HepG2 (cell line): ENCODE results near the gene VPS52. TPM values are rescaled to one million over a fixed set of nuclear protein-coding genes. Genes with fewer than 3 reads are reported as not detected.

Source experiments
- CCDC6 ChIP-seq: sonication (generic); formaldehyde crosslinking; IDR thresholded peaks from 2 replicates; pipeline ENCODE4 v1.8.1; 2022; ENCODE audit warnings: mild to moderate bottlenecking, missing genetic modification reagents, moderate library complexity
- CHCHD3 ChIP-seq: sonication (generic); formaldehyde crosslinking; IDR thresholded peaks from 2 replicates; pipeline ENCODE4 v1.8.0; 2022; ENCODE audit warnings: mild to moderate bottlenecking, missing genetic modification reagents, moderate library complexity
- EP300 ChIP-seq, 3 experiments: sonication (generic) in 1 of 3; formaldehyde crosslinking in 1 of 3; IDR thresholded peaks; 2 replicates each; pipeline versions ENCODE4 v1.5.1 to v1.6.1; 2011 to 2020; ENCODE audit warnings: low read depth in 2 of 3, low read length in 2 of 3, borderline replicate concordance in 1 of 3, improper control_type of control experiment in 1 of 3, mild to moderate bottlenecking in 1 of 3, missing genetic modification reagents in 1 of 3, moderate library complexity in 1 of 3
- JUN ChIP-seq: sonication (generic); formaldehyde crosslinking; IDR thresholded peaks from 2 replicates; pipeline ENCODE4 v1.4.0; 2020; ENCODE audit warnings: mild to moderate bottlenecking, missing genetic modification reagents
- KLF16 ChIP-seq, 2 experiments: sonication (generic) in 1 of 2; formaldehyde crosslinking in 1 of 2; IDR thresholded peaks; 2 replicates each; pipeline versions ENCODE4 v1.6.1 to v1.8.0; 2016 to 2023; ENCODE audit warnings: missing genetic modification reagents in 2 of 2, missing compliant biosample characterization in 1 of 2
- KMT2B ChIP-seq: IDR thresholded peaks from 2 replicates; pipeline ENCODE4 v1.6.1; 2016; ENCODE audit warnings: missing genetic modification reagents, missing compliant biosample characterization
- NAIF1 ChIP-seq: sonication (generic); formaldehyde crosslinking; IDR thresholded peaks from 2 replicates; pipeline ENCODE4 v1.5.0; 2020; ENCODE audit warnings: mild to moderate bottlenecking, missing genetic modification reagents, borderline replicate concordance
- NCOA5 ChIP-seq: sonication (generic); formaldehyde crosslinking; IDR thresholded peaks from 2 replicates; pipeline ENCODE4 v1.4.0; 2020; ENCODE audit warnings: missing genetic modification reagents
- PHF21A ChIP-seq: sonication (generic); formaldehyde crosslinking; IDR thresholded peaks from 2 replicates; pipeline ENCODE4 v1.5.0; 2020; ENCODE audit warnings: mild to moderate bottlenecking, missing genetic modification reagents
- PHF8 ChIP-seq: sonication (generic); formaldehyde crosslinking; IDR thresholded peaks from 2 replicates; pipeline ENCODE4 v1.5.0; 2020; ENCODE audit warnings: missing genetic modification reagents
- POLR2A ChIP-seq, 2 experiments: IDR thresholded peaks; 2 replicates each; pipeline ENCODE4 v1.6.1; 2011; ENCODE audit warnings: low read depth in 2 of 2, low read length in 2 of 2, mild to moderate bottlenecking in 1 of 2, moderate library complexity in 1 of 2; ENCODE audit not compliant: insufficient read depth in 1 of 2
- RXRA ChIP-seq: sonication (generic); formaldehyde crosslinking; IDR thresholded peaks from 2 replicates; pipeline ENCODE4 v1.5.1; 2020; ENCODE audit warnings: missing genetic modification reagents
- SMYD3 ChIP-seq: sonication (generic); formaldehyde crosslinking; IDR thresholded peaks from 2 replicates; pipeline ENCODE4 v1.8.1; 2023; ENCODE audit warnings: mild to moderate bottlenecking, missing genetic modification reagents
- TP53 ChIP-seq: sonication (generic); formaldehyde crosslinking; conservative IDR thresholded peaks from 2 replicates; pipeline ENCODE4 v1.4.0; 2020; ENCODE audit warnings: missing genetic modification reagents
- TRIM24 ChIP-seq: sonication (generic); formaldehyde crosslinking; IDR thresholded peaks from 2 replicates; pipeline ENCODE4 v1.8.0; 2022; ENCODE audit warnings: mild to moderate bottlenecking, missing genetic modification reagents
- ZNF235 ChIP-seq: sonication (generic); formaldehyde crosslinking; IDR thresholded peaks from 2 replicates; pipeline ENCODE4 v1.8.1; 2023; ENCODE audit warnings: mild to moderate bottlenecking, missing genetic modification reagents, borderline replicate concordance
- ZNF317 ChIP-seq: sonication (generic); formaldehyde crosslinking; IDR thresholded peaks from 2 replicates; pipeline ENCODE4 v1.5.0; 2020; ENCODE audit warnings: mild to moderate bottlenecking, missing genetic modification reagents
- ZNF549 ChIP-seq: sonication (generic); formaldehyde crosslinking; IDR thresholded peaks from 2 replicates; pipeline ENCODE4 v1.5.0; 2020; ENCODE audit warnings: missing genetic modification reagents
- ZSCAN22 ChIP-seq: sonication (generic); formaldehyde crosslinking; IDR thresholded peaks from 2 replicates; pipeline ENCODE4 v1.4.0; 2020; ENCODE audit warnings: mild to moderate bottlenecking, missing genetic modification reagents
- polyA plus RNA-seq, 8 experiments: library from polyadenylated mRNA; depleted of rRNA in 3 of 8; stranded (reverse) in 7 of 8; unstranded in 1 of 8; fragments of >200 nt; fragmentation: Illumina TruSeq in 4 of 8; extraction: Trizol in 4 of 8; gene quantifications; 2 replicates each; pipeline versions ENCODE4 v1.2.1 to v1.2.3, GENCODE V29; 2011 to 2016; ENCODE audit warnings: low read depth in 4 of 8, missing spikeins in 1 of 8, mixed read lengths in 1 of 8; ENCODE audit not compliant: insufficient read depth in 1 of 8
- total RNA-seq, 5 experiments: library from RNA; depleted of rRNA; stranded (reverse); fragments of >200 nt; fragmentation: Illumina TruSeq; extraction: Trizol; gene quantifications; 2 replicates each; pipeline ENCODE4 v1.2.3, GENCODE V29; 2016; ENCODE audit warnings: low read depth in 1 of 5
- TF ChIP-seq, protein P1 (sequence below): sonication (generic); formaldehyde crosslinking; IDR thresholded peaks from 2 replicates; pipeline ENCODE4 v1.5.1; 2020; ENCODE audit warnings: mild to moderate bottlenecking, missing genetic modification reagents, moderate library complexity
- TF ChIP-seq, protein P2 (sequence below): sonication (generic); formaldehyde crosslinking; conservative IDR thresholded peaks from 2 replicates; pipeline ENCODE4 v1.4.0; 2020; ENCODE audit warnings: missing genetic modification reagents
- TF ChIP-seq, protein P3 (sequence below): sonication (generic); formaldehyde crosslinking; IDR thresholded peaks from 2 replicates; pipeline ENCODE4 v1.5.0; 2020; ENCODE audit warnings: mild to moderate bottlenecking, missing genetic modification reagents
- TF ChIP-seq, protein P4 (sequence below): IDR thresholded peaks from 2 replicates; pipeline ENCODE4 v1.6.1; 2016; ENCODE audit warnings: control low read depth

The VPS52 gene
- total and polyA plus RNA-seq, 2 of the 13 experiments (the other 11 are each of a cell fraction or from before 2014, with no cell fraction given): 48.9 to 85.5 TPM

DNA sequence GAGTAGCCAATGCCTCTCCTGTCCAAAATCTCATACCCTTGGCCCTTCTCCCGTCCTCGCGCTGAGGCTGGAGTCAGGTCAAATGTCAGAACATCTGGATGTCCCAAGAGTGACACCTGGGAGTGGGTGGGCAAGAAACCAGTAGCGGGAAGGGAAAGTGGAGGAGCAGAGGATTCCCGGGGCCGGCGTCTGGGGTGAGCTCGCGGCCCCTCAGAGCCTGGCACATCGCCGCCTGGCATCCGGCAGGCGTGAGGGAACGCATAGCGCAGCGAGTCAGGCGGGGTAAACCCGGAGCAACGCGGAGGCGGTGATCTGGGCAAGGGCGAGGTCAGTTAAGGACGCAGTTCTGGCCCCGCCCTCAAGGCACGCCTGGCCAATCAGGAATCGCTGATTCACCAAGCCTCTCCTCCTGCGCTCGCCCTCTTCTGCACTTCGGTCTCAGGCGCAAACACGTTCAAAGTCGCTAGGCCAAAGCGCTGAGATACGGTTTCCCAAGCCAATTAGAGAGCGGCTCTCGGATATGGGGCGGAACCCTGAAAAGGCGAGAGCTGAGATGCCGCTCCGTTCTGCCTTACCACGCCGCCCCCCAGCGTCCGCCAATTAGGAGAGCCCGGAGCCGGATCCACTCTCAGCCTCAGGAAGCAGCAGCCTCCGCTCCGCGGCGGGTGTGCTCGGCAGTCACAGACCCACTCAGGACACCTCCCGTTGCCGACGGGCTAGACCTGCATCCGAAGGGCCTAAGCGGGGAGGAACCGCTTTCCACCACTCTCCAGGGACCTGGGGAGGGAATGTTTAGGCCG lies 22.5 kb downstream of the VPS52 start (continued):
- TF ChIP-seq, protein P1, sequence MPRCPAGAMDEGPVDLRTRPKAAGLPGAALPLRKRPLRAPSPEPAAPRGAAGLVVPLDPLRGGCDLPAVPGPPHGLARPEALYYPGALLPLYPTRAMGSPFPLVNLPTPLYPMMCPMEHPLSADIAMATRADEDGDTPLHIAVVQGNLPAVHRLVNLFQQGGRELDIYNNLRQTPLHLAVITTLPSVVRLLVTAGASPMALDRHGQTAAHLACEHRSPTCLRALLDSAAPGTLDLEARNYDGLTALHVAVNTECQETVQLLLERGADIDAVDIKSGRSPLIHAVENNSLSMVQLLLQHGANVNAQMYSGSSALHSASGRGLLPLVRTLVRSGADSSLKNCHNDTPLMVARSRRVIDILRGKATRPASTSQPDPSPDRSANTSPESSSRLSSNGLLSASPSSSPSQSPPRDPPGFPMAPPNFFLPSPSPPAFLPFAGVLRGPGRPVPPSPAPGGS (CRISPR knock-in tag): no peak; the same call in 1 of the 2 replicates
- no peak; the same call in 1 of the 2 replicates for TF ChIP-seq ZNF317 (CRISPR knock-in tag)
- no peak for TF ChIP-seq SMYD3 (CRISPR knock-in tag)
- TF ChIP-seq TRIM24: no peak
- TF ChIP-seq RXRA (CRISPR knock-in tag): peak; percentile 100
- peak; percentile 69; the same call in 1 of the 2 replicates for TF ChIP-seq KMT2B
- TF ChIP-seq JUN (CRISPR knock-in tag): 0 out of 2 replicates have a peak, but pooled peaks have one; percentile 34
- TF ChIP-seq NAIF1 (CRISPR knock-in tag): peak; percentile 53; the same call in 1 of the 2 replicates
- TF ChIP-seq EP300 (IDR thresholded peaks at IDR 0.05; ENCODE audit: low read depth in 2 of 2, low read length in 2 of 2): no peak
- TF ChIP-seq EP300 (CRISPR knock-in tag; IDR thresholded peaks at IDR 0.05; ENCODE audit: borderline replicate concordance): no peak
- TF ChIP-seq, protein P2, sequence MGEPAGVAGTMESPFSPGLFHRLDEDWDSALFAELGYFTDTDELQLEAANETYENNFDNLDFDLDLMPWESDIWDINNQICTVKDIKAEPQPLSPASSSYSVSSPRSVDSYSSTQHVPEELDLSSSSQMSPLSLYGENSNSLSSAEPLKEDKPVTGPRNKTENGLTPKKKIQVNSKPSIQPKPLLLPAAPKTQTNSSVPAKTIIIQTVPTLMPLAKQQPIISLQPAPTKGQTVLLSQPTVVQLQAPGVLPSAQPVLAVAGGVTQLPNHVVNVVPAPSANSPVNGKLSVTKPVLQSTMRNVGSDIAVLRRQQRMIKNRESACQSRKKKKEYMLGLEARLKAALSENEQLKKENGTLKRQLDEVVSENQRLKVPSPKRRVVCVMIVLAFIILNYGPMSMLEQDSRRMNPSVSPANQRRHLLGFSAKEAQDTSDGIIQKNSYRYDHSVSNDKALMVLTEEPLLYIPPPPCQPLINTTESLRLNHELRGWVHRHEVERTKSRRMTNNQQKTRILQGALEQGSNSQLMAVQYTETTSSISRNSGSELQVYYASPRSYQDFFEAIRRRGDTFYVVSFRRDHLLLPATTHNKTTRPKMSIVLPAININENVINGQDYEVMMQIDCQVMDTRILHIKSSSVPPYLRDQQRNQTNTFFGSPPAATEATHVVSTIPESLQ (CRISPR knock-in tag): no peak
- peak; percentile 90 to 91 for TF ChIP-seq POLR2A (IDR thresholded peaks at IDR 0.05; ENCODE audit: insufficient read depth in 1 of 2, low read depth in 2 of 2, low read length in 2 of 2)
- TF ChIP-seq CHCHD3 (CRISPR knock-in tag): no peak
- TF ChIP-seq, protein P3, sequence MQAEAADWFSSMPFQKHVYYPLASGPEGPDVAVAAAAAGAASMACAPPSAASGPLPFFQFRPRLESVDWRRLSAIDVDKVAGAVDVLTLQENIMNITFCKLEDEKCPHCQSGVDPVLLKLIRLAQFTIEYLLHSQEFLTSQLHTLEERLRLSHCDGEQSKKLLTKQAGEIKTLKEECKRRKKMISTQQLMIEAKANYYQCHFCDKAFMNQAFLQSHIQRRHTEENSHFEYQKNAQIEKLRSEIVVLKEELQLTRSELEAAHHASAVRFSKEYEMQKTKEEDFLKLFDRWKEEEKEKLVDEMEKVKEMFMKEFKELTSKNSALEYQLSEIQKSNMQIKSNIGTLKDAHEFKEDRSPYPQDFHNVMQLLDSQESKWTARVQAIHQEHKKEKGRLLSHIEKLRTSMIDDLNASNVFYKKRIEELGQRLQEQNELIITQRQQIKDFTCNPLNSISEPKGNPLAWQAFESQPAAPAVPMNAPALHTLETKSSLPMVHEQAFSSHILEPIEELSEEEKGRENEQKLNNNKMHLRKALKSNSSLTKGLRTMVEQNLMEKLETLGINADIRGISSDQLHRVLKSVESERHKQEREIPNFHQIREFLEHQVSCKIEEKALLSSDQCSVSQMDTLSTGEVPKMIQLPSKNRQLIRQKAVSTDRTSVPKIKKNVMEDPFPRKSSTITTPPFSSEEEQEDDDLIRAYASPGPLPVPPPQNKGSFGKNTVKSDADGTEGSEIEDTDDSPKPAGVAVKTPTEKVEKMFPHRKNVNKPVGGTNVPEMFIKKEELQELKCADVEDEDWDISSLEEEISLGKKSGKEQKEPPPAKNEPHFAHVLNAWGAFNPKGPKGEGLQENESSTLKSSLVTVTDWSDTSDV (CRISPR knock-in tag): no peak
- peak in 1 of 2 experiments; percentile 32; a peak in 1 of 4 replicates for TF ChIP-seq KLF16 (CRISPR knock-in tag; IDR thresholded peaks at IDR 0.05)
- 0 out of 2 replicates have a peak, but pooled peaks have one; percentile 8 for TF ChIP-seq ZNF235 (CRISPR knock-in tag)
- TF ChIP-seq, protein P4, sequence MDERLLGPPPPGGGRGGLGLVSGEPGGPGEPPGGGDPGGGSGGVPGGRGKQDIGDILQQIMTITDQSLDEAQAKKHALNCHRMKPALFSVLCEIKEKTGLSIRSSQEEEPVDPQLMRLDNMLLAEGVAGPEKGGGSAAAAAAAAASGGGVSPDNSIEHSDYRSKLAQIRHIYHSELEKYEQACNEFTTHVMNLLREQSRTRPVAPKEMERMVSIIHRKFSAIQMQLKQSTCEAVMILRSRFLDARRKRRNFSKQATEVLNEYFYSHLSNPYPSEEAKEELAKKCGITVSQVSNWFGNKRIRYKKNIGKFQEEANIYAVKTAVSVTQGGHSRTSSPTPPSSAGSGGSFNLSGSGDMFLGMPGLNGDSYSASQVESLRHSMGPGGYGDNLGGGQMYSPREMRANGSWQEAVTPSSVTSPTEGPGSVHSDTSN (CRISPR knock-in tag): peak; percentile 83
- TF ChIP-seq NCOA5 (CRISPR knock-in tag): no peak
- TF ChIP-seq ZNF549 (CRISPR knock-in tag): no peak
- TF ChIP-seq PHF21A (CRISPR knock-in tag): peak; percentile 87
- TF ChIP-seq ZSCAN22: peak; percentile 2; the same call in 1 of the 2 replicates
- peak; percentile 96 for TF ChIP-seq PHF8 (CRISPR knock-in tag)
- TF ChIP-seq CCDC6 (CRISPR knock-in tag): peak; percentile 78; the same call in 1 of the 2 replicates
- TF ChIP-seq TP53: 0 out of 2 replicates have a peak, but pooled peaks have one; percentile 64
